Heart left ventricle (tissue), 13 donors: Measurements from ENCODE around the gene SERPINA12.

Experiments
- CTCF ChIP-seq, 12 donors: fragments of 200-600 bp; sonication (generic) in 4 of 12; IDR thresholded peaks; one replicate each; pipeline versions ENCODE4 v1.5.0 to v1.8.0; 2018 to 2022; ENCODE audit warnings: antibody characterized with exemption in 12 of 12, mild to moderate bottlenecking in 5 of 12
- POLR2A ChIP-seq, 2 donors: fragments of 450-650 bp; IDR thresholded peaks; one replicate each; pipeline ENCODE4 v1.6.1; 2017; ENCODE audit warnings: antibody characterized with exemption in 2 of 2, mild to moderate bottlenecking in 2 of 2, moderate library complexity in 2 of 2
- donor health status: ischemic (EF 13 %, LVEDD 7.1; RV severe dilation, severe dysfunction).
- donor health status: DM: no; HTN: yes; CAD: no.
- donor health status: DM: no; HTN: no; CAD: no.
- donor health status: ischemic (EF 25% LVEDD 6.9; RV normal size, moderate dysfunction).
- donor health status: ischemic (EF 25% LVEDD 5.7; RV mildly dilated, moderate dysfunction).
- donor health status: ischemic (EF 35%, LVEDD 5.7; RV mildly dilated, moderate dysfunction).
- donor health status: nonischemic (EF 11% LVEDD 7.7; RV severe dilation, severe dysfunction).
- donor health status: DM: yes; HTN: yes; CAD: no.
- donor health status: PGD.
- donor health status: ischemic (EF 29% LVEDD 5.4; RV normal size, mild dysfunction).
- donor health status: nonischemic (EF 23%, LVEDD 6.1; RV moderate dilation, normal function).

GRCh38 chr14:94535506-94535905, 26.2 kb upstream of the SERPINA12 start:
- TF ChIP-seq CTCF (IDR thresholded peaks at IDR 0.05) (no peak), POLR2A (IDR thresholded peaks at IDR 0.05) (no peak)
